ENCODE results near the gene SLC31A1.
"Not testable (repeated sequence)": the region's sequence is repeated elsewhere in the genome, so short reads cannot be mapped to it uniquely, and the experiment has no call there.

SLC31A1 gene

DNA sequence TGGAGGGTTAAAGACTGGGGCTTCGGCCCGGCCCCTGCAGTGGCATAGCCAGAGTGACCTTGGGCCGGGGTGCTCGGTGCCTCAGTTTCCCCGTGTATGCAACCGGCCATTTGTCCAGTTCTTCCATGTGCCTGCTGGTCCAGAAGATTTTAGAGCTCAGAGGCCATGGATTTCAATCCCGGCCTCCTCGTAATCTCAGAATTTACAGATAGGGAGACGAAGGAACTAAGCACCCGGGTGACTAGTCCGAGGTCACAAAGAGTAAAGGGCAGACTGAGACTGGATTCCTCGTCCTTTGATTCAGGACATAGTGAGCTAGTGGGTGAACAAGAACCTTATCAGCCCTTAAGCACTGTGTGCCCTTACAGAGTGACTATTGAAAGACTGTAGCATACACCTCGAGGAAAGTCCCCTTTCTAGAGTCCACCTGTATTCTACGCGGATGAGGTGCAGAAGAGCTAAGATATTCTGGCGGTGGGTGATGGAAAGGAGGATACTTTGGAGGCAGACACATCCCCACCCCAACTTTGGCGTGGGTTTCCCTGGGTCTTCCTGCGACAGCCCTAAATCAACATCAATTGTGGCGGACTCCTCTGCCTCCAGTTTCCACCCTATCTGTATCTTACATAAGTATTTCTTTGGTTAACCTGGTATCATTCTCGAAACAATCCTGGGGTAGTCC is 597 bp downstream of the SLC31A1 start:
- DNase-seq: no peak

- no peak for DNase-seq
Observed at GRCh38 chr9:113222482-113222841, 1.1 kb downstream of the SLC31A1 start.

- DNase-seq: no peak
Observed at GRCh38 chr9:113223963-113224362, 2.6 kb downstream of the SLC31A1 start.

DNA sequence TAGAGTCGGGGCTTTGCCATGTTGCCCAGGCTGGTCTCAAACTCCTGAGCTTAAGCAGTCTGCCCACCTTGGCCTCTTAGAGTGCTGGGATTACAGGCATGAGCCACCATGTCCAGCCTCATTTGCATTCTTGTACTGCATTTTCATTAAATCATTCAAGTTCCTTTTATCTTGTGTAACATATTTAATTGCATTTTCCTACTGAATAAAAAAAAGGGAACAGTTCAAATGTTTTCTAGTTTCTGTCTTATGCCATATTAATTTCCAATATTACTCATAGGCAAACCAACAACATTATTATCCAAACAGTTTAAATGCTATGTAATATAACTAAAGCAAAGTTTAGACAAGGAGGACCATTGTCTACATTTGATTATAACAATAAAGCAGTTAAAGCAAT is 6.1 kb downstream of the SLC31A1 start:
- DNase-seq: no peak

DNA sequence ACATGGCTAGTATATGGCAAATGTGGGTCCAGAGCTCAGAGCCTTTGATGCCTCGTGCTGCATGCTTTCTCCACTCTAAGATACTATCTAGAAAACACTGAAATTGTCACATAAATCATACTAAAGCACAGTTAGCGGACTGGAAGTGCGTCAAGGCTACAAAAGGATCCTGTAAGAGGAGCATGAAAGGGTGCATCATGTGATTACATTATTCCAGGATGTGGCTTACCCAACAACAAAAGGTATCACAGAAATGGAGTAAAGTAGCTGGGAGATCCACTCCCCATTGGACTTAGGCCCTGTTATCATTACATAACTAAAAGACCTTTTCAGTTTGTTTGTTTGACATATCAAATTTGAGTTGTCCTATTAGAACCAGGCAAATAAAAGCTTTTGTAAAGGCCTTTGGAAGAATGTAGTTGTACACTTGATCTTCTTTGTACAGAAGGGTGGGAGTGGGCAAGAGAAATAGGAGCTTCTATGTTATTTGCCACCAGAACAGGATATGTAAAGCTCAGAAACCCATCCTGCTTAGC is 6.9 kb downstream of the SLC31A1 start:
- DNase-seq: no peak

DNA sequence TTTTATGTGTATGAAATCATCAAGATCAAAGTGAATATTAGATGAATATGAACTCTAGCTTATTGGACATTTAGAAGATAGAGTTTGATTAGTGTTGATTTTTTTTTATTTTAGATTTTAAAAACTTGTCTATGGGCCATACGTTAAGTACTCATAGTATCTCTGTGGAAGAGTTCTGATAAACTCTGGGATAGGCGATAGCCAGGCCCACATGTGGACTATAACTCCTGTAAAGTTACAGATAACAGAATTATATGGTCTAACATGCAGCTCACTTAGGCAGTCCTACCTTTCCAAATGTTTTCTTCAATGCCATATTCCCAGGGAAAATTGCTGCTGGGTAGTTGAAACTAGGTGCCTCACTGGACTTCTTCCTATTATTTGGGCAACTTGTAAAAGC is 10.4 kb downstream of the SLC31A1 start:
- DNase-seq: no peak

- not testable (repeated sequence) for DNase-seq
Observed at GRCh38 chr9:113235701-113236255, 14.4 kb downstream of the SLC31A1 start.

DNA sequence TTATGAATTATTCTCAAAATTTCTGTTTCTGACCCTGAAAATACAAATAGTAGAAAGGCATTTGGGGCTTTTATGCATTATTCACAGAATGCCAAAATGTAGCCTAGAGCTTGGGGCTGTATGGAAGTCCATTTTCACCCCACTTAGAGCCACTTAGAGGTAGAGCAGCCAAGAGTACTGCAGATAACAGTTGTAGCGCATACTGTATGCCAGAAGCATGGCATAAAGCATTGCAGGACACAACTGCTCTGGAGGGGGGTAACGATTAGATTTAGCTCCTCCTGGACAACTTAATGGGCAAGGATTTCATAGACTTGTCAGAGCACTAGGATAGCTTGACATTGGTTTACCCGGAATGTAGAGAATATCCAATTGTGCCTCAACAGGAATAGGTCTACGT is 15.7 kb downstream of the SLC31A1 start:
- no peak for DNase-seq

GRCh38 chr9:113238202-113238858 is 17.0 kb downstream of the SLC31A1 start:
- DNase-seq: no peak

GRCh38 chr9:113238859-113239232 is 17.5 kb downstream of the SLC31A1 start:
- DNase-seq: no peak

GRCh38 chr9:113241161-113241560 is 19.8 kb downstream of the SLC31A1 start:
- no peak for DNase-seq

DNA sequence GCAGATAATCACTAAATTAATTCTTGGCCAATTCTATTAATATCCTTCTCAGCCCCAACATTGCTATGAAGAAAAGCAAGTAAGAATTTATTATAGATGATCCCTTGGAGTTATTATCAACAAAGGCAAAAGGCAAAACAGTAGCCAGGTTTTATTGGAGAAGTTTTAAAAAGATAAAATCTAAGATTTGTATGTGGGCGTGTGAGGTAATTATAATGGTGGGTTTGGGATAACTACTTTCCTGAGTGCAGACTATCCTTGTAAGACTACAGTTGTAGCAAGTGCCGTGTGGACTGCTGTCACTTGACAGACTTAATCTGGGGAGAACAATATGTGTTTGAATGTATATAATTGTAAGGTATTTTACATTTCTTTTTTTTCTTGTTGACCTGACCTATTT is 23.2 kb downstream of the SLC31A1 start:
- no peak for DNase-seq

- no peak for DNase-seq
Observed at GRCh38 chr9:113245894-113246293, 24.6 kb downstream of the SLC31A1 start.

- no peak for DNase-seq
Observed at GRCh38 chr9:113246928-113247327, 25.6 kb downstream of the SLC31A1 start.

GRCh38 chr9:113247640-113248039 is 26.3 kb downstream of the SLC31A1 start:
- no peak for DNase-seq

- DNase-seq: not testable (repeated sequence)
Observed at GRCh38 chr9:113249661-113250060, 28.3 kb downstream of the SLC31A1 start.

GRCh38 chr9:113250807-113251206 is 29.5 kb downstream of the SLC31A1 start:
- no peak for DNase-seq

DNA sequence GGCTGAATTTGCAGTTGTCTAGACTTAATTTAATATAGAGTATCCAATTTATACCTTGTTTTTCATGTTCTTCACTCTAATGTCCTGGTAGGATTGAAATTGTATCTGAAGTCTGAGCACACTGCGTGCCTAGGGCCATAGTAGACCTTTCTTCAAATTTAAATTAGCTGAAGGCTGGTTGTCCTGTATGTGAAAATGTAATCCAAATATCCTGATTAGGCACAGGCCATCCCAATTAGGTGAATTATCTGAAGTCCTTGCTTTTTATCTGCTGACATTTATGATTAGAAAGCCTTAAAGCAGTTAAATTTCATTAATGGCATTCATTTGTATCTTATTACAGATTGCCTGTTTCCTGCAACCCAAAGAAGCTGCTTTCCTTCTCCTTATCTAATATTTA is 33.6 kb downstream of the SLC31A1 start:
- DNase-seq: no peak

DNA sequence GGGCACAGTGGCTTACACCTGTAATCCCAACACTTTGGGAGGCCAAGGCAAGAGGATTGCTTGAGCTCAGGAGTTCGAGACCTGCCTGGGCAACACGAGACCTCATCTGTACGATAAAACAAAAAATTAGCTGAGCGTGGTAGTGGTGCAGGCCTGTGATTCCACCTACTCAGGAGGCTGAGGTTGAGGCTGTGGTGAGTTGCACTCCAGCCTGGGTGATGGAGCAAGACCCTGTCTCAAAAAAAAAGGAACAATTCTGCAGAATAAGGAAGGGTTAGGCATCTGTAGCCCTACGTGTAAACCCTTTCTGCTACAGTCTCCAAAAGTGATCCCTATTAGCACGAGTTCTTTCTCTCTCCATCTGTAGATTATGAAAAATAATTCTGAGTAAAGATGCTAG is 34.1 kb downstream of the SLC31A1 start:
- DNase-seq: no peak

- DNase-seq: no peak
Observed at GRCh38 chr9:113257863-113258262, 36.5 kb downstream of the SLC31A1 start.

DNA sequence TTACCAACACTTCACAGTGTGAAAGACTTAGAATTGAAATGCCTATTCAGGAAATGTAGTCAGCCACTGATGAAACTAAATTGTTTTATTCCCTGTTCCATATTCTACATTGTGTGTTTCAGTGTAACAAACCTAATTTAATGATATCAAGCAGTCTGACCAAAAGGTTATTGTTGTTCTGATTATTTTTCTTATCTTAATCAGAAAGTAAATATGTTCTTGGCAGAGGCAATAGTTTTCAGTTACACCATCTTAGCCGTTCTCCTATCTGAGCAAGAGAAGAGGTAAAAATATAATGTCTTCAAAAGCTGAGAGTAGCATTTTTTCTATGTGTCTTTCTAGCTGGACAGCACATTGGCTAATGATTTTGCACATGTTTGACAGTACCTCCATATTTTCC is 36.9 kb downstream of the SLC31A1 start:
- DNase-seq: no peak

DNA sequence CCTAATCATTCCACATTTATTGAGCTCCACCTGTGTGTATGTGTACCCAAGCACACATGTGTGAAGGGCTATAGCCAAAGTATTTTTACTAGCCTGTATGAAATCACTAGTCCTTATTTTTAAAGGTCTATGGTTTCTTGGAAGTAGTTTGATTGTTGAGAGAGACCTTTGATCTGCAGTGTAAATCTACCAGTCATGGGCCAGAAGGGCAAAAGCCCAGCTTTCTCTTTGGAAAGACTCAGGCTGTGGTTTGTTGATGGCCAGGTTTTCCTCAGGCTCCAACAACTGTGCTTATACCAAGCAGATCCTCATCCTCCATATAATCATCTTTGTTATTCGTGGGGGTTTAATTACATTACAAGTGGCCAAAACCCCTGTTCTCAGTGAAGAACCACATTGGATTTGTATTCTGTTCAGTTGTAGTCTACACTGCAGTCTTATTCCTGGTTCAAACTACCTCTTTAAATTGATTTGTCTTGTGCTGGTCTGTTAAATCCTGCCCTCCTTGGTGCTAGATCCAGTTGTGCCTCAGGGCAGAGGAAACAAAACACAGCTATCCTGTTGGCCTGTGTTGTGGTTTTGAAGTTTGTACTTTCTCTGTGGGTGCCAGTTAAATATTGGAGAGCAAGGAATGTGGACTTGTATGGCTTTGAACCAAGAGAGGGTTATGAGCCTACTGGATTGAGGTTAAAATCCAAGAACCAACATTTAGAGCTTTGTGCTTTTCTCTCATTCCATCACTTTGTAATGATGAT is 40.8 kb downstream of the SLC31A1 start:
- no peak for DNase-seq

- no peak for DNase-seq
Observed at GRCh38 chr9:113266174-113266573, 44.8 kb downstream of the SLC31A1 start.
